Measurements from ENCODE around the gene AP1S1.
A peak's percentile ranks its signal among the peaks of the same experiment; 100 is the strongest.
"Not testable (repeated sequence)": the region's sequence is repeated elsewhere in the genome, so short reads cannot be mapped to it uniquely, and the experiment has no call there.

The AP1S1 gene

DNA sequence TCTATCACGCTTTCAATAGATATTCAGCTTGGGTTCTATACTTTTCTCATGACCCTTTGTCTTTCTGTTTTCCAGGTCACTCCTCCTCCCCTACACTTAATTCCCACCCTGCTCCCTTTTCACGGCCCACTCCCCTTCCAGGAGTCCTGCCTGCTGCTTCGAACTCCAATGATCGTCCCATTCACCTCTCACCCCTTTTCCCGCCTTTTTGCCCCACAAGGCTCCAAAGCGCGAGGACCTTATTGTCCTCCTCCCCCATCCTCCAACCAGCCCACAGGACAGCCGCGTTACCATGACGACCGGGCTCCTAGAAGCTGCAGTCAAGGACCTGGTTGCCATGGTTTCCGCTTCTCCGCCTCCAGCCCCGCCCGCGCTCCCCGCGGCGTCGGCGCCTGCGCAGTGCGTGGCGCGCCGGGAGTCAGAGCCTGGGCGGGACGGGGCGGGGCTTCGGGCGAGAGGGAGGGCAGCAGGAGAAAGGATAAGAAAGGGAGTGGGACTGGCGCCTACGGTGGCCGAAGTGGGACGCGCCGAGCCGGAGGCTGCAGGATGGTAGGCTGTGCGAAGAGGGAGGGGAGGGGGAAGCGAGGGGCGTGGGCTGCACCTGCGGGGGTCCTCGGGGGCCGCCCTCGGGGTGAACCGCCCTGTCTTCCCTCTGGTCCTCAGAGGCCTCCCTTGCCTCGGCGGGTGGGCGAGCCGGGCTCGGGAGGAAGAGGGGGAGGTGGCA is at the start of gene AP1S1:
TSS of gene AP1S1 (plus strand) at position 508 of the 724 bp plus-strand sequence. CDS start at position 547, 39 bp downstream.
- DNase-seq: peak; percentile 97

DNA sequence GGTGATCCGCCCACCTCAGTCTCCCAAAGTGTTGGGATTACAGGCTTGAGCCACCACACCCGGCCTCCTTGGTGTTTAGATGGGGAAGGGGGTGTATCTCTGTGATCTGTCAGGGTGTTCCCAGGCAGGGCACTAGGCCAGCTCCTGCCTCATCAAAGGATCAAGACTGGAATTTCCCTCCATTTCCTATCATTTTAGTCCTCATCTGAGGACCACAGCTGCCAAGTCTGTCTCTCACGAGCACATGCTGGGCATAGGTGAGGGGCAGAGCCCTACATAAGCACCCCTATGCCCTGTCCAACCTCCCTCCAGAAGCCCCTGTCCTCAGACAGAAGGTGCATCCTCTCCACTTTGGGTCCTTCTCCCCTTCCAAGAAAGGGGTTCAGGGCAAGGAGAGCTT is 49.5 kb upstream of the AP1S1 start:
- DNase-seq: no peak

DNA sequence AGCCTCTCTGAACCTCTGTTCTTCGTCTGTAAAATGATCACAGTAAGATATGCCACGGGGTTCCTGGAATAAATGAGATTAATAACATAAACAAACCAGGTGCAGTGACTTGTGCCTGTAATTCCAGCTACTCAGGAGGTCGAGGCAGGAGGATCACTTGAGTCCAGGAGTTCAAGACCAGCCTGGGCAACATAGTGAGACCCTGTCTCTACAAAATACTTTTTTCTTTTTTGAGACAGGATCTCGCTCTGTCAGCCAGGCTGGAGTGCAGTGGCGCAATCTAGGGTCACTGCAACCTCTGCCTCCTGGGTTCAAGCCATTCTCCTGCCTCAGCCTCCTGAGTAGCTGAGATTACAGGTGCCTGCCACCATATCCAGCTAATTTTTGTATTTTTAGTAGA is 49.0 kb upstream of the AP1S1 start:
- not testable (repeated sequence) for DNase-seq

DNA sequence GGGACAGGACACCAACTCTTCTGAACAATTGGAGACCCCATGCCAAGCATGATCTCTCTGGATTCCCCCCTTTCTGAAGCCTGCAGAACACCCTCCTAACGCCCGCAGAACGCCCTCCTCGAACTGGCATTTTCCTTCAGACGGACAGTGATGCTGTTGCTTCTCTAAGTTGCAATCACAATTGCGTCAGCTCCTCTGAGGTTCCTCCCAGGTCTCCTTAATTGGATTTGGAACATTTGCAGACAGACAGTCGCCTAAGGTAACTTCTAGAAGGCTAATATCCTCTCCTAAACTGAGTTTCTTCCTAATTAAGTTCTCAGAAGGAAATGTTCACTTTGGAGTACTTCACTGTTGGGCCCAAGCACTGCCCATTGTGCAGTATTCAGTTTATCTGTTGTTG is 47.9 kb upstream of the AP1S1 start:
- no peak for DNase-seq

DNA sequence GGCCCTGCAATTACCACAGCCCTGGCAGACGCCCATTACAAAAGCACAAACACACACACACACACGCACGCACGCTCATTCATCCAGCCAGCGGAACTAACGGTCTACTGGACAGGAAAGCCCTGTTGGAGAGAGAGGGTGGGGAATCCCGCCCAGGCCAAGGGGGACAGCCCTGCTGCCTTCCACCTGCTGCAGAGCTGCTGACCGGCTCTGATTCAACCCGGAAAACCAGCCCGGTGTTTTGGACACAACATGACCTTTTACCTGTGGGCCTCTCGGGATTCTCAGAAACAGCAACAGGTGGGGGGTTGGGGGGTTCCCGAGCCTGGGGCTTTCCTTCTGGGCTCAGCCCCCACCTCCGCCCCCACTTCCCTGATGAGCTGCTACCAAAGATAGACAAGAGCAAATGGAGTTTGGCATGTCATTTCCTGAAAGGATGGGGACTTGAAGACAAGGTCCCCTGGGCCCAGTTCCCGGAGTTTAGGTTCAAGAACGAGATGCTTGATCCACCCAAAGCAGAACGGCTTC is 45.9 kb upstream of the AP1S1 start:
- peak; percentile 46 for DNase-seq

DNA sequence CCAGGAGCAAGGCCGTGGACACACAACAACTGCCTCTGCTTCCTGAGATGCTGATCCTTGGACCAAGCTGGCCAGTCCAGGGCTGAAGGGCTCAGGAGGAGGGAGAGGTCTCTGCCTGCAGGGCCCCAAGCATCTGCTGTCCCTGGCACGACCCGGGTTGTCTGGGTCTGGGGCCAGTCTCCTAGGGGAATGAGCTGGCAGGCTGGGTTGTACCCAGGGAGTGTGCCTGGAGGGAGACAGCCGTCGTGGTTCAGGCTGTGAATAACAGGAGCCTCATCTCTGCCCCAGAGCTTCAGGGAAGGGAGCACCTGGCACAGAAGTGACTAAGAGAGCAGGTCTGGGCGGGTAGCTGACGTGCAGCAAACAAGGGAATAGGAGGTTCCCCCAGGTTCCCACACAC is 45.3 kb upstream of the AP1S1 start:
- DNase-seq: no peak

DNA sequence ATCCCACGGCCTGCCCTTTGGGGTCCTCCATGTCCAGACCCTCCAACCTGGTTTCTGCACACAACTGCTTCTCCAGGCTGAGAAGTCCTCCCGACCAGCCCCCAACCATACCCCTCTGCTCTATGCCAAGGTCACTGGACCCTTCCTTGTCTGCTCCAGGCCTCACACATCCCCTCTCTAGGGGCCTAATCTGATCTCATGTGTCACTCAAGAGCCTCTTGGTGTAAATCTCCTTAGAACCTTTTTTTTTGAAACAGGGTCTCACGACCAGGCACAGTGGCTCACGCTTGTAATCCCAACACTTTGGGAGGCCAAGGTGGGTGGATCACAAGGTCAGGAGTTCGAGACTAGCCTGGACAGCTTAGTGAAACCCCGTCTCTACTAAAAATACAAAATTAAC is 44.9 kb upstream of the AP1S1 start:
- DNase-seq: no peak

DNA sequence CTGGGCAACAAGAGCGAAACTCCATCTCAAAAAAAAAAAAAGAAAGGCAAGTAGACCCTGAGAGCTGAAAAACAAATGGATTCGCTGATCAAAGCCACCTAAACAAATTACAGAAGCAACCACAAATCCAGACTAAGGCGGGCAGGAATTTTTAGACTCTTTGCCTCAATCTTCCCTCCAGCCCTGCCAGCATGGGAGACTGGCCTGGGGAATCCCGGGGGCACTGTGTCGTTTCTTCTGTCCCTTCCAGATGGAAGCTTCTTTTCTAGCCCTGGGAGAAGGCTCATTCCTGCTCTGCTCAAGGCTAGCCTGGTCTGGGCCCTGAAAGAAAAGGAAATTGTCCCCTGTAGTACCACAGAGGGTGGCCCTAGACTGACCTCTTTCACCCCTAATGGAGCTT is 43.0 kb upstream of the AP1S1 start:
- DNase-seq: no peak

DNA sequence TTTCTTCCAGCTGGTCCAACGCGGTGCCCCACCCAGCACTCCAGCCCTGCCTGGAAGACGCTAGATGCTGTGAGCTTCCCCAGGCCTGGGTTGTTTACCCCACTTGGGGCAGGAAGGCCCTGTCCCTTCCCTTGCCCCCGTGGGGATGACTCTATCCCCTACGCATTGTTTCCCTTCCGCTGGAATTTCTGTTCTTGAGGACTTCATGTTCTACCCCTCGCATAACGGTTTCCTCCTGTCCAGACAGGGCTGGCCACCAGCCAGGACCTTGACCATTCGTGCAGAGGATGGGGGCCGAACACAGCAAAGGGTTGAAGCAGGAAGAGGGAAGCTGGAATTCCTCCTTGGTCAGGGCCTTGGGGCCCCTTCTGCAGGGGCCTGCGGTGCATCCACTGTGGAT is 42.0 kb upstream of the AP1S1 start:
- DNase-seq: no peak

DNA sequence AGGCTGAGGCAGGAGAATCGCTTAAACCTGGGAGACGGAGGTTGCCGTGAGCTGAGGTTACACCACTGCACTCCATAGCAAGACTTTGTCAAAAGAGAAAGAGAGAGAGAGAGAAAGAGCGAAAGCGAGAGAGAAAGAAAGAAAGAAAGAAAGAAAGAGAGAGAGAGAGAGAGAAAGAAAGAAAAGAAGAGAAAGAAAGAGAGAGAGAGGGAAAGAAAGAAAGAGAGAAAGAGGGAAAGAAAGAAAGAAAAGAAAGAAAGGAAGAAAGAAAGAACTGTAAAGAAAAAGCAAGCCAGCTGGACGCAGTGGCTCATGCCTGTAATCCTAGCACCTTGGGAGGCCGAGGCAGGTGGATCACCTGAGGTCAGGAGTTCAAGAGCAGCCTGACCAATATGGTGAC is 41.1 kb upstream of the AP1S1 start:
- not testable (repeated sequence) for DNase-seq

DNA sequence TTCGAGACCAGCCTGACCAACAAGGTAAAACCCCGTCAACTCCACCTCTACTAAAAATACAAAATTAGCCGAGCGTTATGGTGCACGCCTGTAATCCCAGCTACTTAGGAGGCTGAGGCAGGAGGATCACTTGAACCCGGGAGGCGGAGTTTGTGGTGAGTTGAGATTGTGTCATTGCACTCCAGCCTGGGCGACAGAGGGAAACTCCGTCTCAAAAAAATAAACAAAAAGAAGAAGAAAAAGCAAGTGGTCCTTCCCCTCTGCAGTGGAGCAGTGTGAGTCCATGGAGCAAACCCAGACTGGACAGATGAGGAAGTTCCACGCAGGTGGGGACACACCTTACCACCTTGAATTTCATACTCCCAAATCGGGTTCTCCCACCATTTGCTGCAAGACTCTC is 40.4 kb upstream of the AP1S1 start:
- no peak for DNase-seq

DNA sequence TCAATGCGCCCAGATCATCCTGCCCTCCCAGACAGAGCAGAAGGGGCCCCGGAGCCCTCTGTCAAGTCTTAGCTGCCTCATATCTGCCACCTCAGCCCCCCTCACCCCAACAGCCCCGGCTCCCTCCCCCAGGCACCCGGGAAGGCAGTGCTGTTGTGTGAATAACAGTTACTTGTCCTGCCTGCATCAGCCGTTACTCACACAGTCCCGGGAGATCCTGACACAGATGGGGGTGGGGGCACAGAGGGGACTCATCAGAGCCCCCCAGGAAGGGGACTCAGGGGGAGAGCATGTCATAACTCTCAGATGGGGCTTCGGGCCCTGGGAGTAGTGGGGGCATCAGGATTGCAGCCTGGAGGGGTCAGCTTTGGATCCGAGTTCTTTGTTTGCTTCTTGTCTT is 39.8 kb upstream of the AP1S1 start:
- no peak for DNase-seq

DNA sequence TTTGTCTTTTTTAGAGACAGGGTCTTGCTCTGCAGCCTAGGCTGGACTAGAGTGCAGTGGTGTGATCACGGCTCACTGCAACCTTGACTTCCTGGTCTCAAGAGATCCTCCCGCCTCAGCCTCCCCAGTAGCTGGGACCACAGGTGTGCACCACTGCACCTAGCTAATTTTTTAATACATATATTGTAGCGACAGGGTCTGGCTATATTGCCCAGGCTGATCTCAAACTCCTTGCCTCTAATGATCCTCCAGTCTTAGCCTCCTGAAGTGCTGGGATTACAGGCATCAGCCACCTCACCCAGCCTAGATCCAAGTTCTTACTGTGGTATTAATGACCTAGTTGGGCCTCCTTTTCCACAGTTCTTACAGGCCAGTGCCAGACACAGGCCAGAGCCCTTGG is 39.1 kb upstream of the AP1S1 start:
- DNase-seq: no peak

DNA sequence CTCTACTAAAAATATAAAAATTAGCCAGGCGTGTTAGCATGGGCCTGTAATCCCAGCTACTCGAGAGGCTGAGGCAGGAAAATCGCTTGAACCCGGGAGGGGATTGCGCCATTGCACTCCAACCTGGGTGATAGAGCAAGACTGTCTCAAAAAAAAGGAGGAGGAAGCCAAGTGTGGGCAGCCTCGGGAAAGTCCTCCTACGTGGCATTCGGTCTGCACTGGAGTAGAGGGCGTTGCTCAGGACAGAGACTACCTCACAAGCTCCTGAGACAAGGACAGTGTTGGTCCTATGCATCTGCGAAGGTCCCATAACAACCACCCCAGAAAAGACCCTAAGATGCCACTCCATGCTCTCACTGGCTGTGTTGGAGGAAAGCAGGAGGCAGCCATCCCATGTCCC is 37.4 kb upstream of the AP1S1 start:
- DNase-seq: no peak

DNA sequence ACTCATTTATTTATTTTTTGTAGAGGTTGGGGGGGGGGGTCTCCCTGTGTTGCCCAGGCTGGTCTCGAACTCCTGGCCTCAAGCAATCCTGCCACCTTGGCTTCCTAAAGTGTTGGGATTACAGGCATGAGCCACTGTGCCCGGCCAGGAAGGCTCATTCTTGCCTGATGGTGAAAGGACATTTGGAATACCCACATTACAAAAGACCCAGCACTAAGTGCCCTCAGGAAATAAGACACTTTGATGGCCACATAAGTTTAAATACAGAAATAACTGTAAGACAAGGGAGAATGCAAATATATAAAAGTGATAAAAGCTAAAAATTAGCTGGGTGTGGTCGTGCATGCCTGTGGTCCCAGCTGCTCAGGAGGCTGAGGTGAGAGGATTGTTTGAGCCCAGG is 35.4 kb upstream of the AP1S1 start:
- no peak for DNase-seq

DNA sequence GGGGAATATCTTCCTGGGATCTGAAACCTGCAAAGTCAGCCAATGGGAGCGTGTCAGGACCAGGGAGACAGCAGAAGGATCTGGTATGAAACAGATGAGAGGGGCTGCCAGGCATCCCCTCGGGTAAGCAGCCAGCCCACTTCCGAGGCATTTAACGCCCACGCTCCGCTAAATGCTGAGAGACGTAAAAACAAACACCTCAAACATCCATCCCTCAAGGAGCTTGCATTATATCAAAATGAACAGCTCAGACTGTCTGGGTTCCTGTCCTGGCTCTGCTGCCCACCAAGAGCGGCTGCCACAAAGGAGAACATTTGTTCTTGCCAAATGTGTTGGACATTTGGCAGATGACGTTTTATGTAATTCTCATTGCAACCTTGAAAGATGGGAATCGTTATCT is 34.4 kb upstream of the AP1S1 start:
- DNase-seq: no peak

DNA sequence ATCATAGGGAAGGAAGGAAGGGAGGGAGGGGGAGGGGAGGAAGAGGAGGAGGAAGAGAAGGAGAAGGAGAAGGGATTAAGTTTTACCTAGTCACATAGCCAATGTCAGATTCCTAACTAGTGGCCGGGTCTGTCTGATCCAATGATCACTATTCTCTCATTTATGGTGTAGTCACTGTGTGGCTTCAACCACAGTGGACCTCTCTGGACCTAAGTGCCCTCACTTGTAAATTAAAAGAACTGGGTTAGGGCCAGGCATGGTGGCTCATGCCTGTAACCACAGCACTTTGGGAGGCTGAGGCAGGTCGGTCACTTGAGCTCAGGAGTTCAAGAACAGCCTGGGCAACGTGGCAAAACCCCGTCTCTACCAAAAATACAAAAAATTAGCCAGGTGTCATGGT is 34.0 kb upstream of the AP1S1 start:
- no peak for DNase-seq

DNA sequence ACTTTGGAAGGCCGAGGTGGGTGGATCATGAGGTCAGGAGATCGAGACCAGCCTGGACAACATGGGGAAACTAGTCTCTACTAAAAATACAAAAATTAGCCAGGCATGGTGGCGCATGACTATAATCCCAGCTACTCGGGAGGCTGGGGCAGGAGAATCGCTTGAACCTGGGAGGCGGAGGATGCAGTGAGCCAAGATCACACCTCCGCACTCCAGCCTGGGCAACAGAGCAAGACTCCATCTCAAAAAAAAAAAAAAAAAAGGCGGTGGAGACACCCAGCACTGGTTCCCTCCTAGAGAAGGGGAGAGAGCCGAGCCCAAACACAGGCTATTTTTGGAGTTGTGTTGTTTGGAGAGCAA is 32.7 kb upstream of the AP1S1 start:
- DNase-seq: not testable (repeated sequence)

DNA sequence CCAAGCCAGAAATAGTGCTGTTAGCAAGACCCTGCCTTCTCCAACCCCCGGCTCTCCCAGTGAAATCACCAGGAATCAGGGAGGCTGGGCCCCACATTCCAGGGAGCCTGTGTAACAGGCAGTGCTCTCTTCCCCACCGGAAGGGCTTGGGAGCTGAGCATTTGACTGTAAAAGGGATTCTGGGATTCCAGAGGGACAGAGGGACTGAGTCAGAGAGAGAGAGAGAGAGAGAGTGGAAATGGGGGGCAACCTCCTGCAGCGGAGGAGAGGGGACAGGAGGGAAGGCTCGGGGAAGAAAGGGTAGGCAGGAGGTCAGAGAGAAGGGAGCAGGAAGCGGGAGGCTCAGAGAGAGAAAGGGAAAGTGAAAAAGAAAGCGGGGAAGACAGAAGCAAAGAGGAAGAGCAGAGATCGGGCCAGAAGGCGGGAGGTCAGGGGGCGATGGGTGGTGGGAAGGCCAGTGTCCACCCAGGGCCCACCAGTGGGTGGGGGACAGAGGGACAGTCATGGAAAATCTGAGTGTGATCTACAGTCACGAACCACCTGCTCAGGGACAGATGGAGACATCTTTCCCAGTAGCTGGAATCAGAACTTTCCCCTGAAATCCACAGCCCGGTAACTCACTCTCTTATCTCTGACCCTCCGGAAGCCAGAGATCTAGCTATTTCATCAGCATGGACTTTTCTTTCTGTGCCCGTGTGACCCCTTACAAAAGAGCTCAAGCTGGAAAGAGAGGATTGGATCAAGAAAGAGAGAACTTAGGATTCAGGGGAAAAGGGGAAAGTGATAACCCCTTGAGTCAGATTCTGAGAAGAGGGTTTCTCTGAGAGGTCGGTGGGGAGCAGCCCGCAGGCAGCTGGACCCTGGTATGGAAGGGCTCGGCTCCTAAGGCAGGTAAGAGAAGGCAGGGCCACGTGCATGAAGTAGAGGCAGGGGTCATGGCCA is 32.0 kb upstream of the AP1S1 start:
- DNase-seq: no peak

DNA sequence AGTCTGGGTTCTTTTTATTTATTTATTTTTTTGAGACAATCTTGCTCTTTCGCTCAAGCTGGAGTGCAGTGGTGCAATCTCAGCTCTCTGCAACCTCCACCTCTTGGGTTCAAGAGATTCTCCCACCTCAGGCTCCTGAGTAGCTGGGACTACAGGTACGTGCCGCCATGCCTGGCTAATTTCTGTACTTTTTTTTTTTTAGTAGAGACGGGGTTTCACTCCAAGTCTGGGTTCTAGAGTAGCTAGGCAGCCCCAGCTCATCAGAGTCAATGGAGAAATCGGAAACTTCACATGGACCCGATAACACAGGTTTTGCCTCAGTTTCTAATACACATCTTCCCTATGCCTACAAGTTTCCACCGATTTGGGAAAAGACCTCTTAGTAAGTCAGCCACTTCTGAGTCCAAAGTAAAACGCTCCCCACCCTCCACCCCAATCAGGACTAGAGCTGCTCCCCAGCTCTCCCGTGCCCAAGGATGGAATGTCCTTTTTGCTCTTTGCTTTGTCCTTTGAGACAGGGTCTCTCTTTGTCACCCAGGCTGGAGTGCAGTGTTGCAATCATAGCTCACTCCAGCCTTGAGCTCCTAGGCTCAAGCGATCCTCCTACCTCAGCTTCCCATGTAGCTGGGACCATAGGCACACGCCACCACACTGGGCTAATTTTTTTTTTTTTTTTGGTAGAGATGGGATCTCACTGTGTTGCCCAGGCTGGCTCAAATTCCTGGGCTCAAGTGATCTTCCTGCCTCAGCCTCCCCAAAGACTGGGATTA is 31.2 kb upstream of the AP1S1 start:
- no peak for DNase-seq

DNA sequence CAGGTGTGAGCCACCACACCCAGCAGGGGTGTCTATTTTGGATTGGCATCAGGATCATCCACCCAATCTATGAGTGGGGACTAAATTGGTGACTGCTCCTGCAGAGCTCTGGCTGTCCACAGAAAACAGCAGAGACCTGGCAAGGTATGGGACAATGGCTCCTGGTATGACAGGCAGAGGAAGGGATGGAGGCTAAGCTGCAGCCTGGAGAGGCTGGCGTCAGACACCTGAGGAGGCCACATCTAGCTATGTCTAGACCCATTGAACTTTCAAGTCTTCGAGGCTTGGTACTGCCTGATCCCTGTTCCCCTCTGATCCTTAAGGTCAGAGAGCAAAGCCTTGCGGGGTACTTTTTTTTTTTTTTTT is 30.6 kb upstream of the AP1S1 start:
- no peak for DNase-seq

DNA sequence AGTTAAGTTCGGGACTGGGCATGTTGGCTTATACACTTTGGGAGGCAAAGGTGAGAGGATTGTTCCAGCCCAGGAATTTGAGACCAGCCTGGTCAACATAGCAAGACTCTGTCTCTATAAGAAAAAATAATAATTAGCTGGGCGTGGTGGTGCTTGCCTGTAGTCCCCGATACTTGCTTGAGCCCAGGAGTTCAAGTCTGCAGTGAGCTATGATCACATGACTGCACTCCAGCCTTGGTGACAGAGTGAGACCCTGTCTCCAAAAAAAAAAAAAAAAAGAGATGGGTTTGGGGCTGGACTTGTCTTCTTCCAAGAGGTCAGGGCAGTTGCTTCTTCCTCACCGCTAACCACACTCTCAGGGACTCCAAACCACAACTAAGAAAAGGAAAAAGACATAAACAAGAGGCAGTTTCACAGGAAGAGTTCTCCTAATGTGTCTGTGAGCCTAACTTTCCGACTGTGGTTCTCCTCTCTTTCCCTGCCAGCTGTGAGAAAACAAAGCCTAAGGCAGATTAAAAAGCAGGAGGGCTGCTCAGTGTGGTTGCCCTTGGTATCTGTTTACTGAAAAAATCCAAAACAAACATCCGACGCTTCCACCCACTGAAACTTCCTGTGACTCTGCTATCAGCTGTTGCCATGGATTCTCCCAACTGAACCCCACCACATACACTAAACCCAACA is 29.8 kb upstream of the AP1S1 start:
- no peak for DNase-seq
